CD4-positive, alpha-beta T cell (primary cell): ENCODE measurements around the gene OTX1. TPM values are rescaled to one million over a fixed set of nuclear protein-coding genes. Genes with fewer than 3 reads are reported as not detected.

Source experiments
- ATAC-seq: fragments of 200-7000 bp; cut with Tn5 transposase; one replicate; pipeline ENCODE4 v1.10.0; 2022; ENCODE audit warnings: mild to moderate bottlenecking; ENCODE audit not compliant: poor library complexity
- CTCF ChIA-PET: fragments of 350-600 bp; sonication (Branson Sonifier 250); formaldehyde crosslinking; loops from one replicate; lab custom pipeline; 2021; ENCODE audit warnings: antibody characterized with exemption, inconsistent platforms; lab: Charles Lee
- POLR2A ChIA-PET: fragments of 350-600 bp; sonication (Branson Sonifier 250); formaldehyde crosslinking; loops from one replicate; lab custom pipeline; 2021; ENCODE audit warnings: antibody characterized with exemption, inconsistent platforms; lab: Charles Lee
- DNase-seq, 14 experiments: peaks; one replicate each; pipeline ENCODE4 v3.0.0-alpha.2; 2013 to 2020; ENCODE audit warnings: mixed read lengths in 2 of 14
- H3K27ac ChIP-seq, 2 donors: one replicate each; pipeline versions ENCODE4 v1.5.1 to v1.7.0; 2013; ENCODE audit warnings: low read length in 2 of 2, low read depth in 1 of 2, mild to moderate bottlenecking in 1 of 2
- H3K27me3 ChIP-seq, 2 experiments: 1 replicate in 1 of 2; 2 replicates in 1 of 2; pipeline versions ENCODE4 v1.6.1 to v1.7.0; 2013; ENCODE audit warnings: low read length in 2 of 2, control low read depth in 1 of 2, mild to moderate bottlenecking in 1 of 2, moderate library complexity in 1 of 2; ENCODE audit not compliant: insufficient read depth in 2 of 2, control insufficient read depth in 1 of 2
- H3K36me3 ChIP-seq: one replicate; pipeline ENCODE4 v1.6.1; 2013; ENCODE audit warnings: low read length, control low read depth; ENCODE audit not compliant: insufficient read depth
- H3K4me1 ChIP-seq: one replicate; pipeline ENCODE4 v1.6.1; 2013; ENCODE audit warnings: low read length, control low read depth; ENCODE audit not compliant: insufficient read depth
- H3K4me3 ChIP-seq: one replicate; pipeline ENCODE4 v1.5.1; 2013; ENCODE audit warnings: mild to moderate bottlenecking, low read length, moderate library complexity
- H3K9me3 ChIP-seq, 2 experiments: 1 replicate in 1 of 2; 2 replicates in 1 of 2; pipeline versions ENCODE4 v1.6.1 to v1.7.0; 2013; ENCODE audit warnings: low read length in 2 of 2, mild to moderate bottlenecking in 2 of 2, control low read depth in 1 of 2, moderate library complexity in 1 of 2; ENCODE audit not compliant: control insufficient read depth in 1 of 2, insufficient read depth in 1 of 2
- H3K27ac Mint-ChIP-seq: one replicate; pipeline ENCODE4 v1.8.0; 2020; ENCODE audit warnings: mixed read lengths
- H3K27me3 Mint-ChIP-seq: one replicate; pipeline ENCODE4 v1.8.0; 2021; ENCODE audit warnings: mixed read lengths
- H3K36me3 Mint-ChIP-seq: one replicate; pipeline ENCODE4 v1.8.0; 2021; ENCODE audit warnings: low read depth, mixed read lengths
- H3K4me1 Mint-ChIP-seq: one replicate; pipeline ENCODE4 v1.8.0; 2021; ENCODE audit warnings: low read depth, mixed read lengths
- H3K4me3 Mint-ChIP-seq: one replicate; pipeline ENCODE4 v1.8.0; 2020; ENCODE audit warnings: mild to moderate bottlenecking, mixed read lengths
- H3K9me3 Mint-ChIP-seq: one replicate; pipeline ENCODE4 v1.8.0; 2020; ENCODE audit warnings: mixed read lengths
- CTCF ChIP-seq: fragments of 200-600 bp; IDR thresholded peaks from one replicate; pipeline ENCODE4 v1.8.0; 2022; ENCODE audit warnings: antibody characterized with exemption, mild to moderate bottlenecking
- intact Hi-C, 2 experiments: fragments of 100-400 bp; cut with DNase I in 1 of 2; cut with micrococcal nuclease in 1 of 2; formaldehyde crosslinking; loops; one replicate each; pipeline versions ENCODE4 v1.15.1 to v1.9.0; 2023 to 2025; cut with DNase I, micrococcal nuclease
- total RNA-seq, 174 experiments: library from RNA in 2 of 174; stranded (reverse) in 2 of 174; gene quantifications; one replicate each; pipeline ENCODE4 v1.2.3 and lab custom pipeline; 2021 to 2026

OTX1 gene
- total RNA-seq, 2 experiments from 2014 or later: not detected

GRCh38 chr2:63029058-63029457 is 21.6 kb upstream of the OTX1 start:
- intact Hi-C loops: no loop called here

GRCh38 chr2:63034526-63034925 is 16.1 kb upstream of the OTX1 start:
- H3K27me3 ChIP-seq: no peaks in the 10 kb centered on the region
- no peak for TF ChIP-seq CTCF
- H3K9me3 ChIP-seq: no peaks in the 10 kb centered on the region
- Mint-ChIP-seq H3K4me3 (no peak overlapping the region), H3K36me3 (peaks cover 7% of the 10 kb centered on the region), H3K9me3 (no peaks in the 10 kb centered on the region), H3K4me1 (no peaks in the 10 kb centered on the region), H3K27me3 (peaks cover 5% of the 10 kb centered on the region), H3K27ac (no peak overlapping the region)
- no peaks in the 10 kb centered on the region for H3K36me3 ChIP-seq
- H3K27ac ChIP-seq: no peak overlapping the region
- ChIA-PET CTCF (no interaction called here), POLR2A (no interaction called here)
- no peak for ATAC-seq
- H3K4me1 ChIP-seq: no peaks in the 10 kb centered on the region
- no peak overlapping the region for H3K4me3 ChIP-seq
- intact Hi-C loops: no loop called here
- no peak for DNase-seq

More at GRCh38 chr2:63029058-63029457, 21.6 kb upstream of the OTX1 start:
- peaks cover 32% of the 10 kb centered on the region for H3K36me3 Mint-ChIP-seq
- H3K27ac Mint-ChIP-seq: no peak overlapping the region
- Histone ChIP-seq H3K4me3 (no peak overlapping the region), H3K36me3 (peaks cover 3% of the 10 kb centered on the region), H3K27me3 (no peaks in the 10 kb centered on the region), H3K4me1 (no peaks in the 10 kb centered on the region), H3K9me3 (no peaks in the 10 kb centered on the region), H3K27ac (no peak overlapping the region)
- no peaks in the 10 kb centered on the region for H3K27me3 Mint-ChIP-seq
- no peak for TF ChIP-seq CTCF
- ATAC-seq: no peak
- ChIA-PET POLR2A (no interaction called here), CTCF (no interaction called here)
- no peak for DNase-seq
- peaks cover 3% of the 10 kb centered on the region for H3K9me3 Mint-ChIP-seq
- H3K4me1 Mint-ChIP-seq: no peaks in the 10 kb centered on the region
- H3K4me3 Mint-ChIP-seq: no peak overlapping the region

- ChIA-PET POLR2A (no interaction called here), CTCF (no interaction called here)
- Histone ChIP-seq H3K9me3 (no peaks in the 10 kb centered on the region), H3K27ac (no peak overlapping the region), H3K4me1 (no peaks in the 10 kb centered on the region), H3K36me3 (no peaks in the 10 kb centered on the region), H3K27me3 (no peaks in the 10 kb centered on the region), H3K4me3 (no peak overlapping the region)
- intact Hi-C loops: no loop called here
- DNase-seq (no peak), ATAC-seq (no peak)
- H3K27ac Mint-ChIP-seq: no peak overlapping the region
- H3K4me3 Mint-ChIP-seq: no peak overlapping the region
- H3K27me3 Mint-ChIP-seq: peaks cover 5% of the 10 kb centered on the region
- H3K9me3 Mint-ChIP-seq: no peaks in the 10 kb centered on the region
- H3K4me1 Mint-ChIP-seq: no peaks in the 10 kb centered on the region
- no peak for TF ChIP-seq CTCF
- peaks cover under 1% of the 10 kb centered on the region for H3K36me3 Mint-ChIP-seq
These were observed 15.5 kb upstream of the OTX1 start for GRCh38 chr2:63035169-63035568.
